Measurements from ENCODE around the gene DDX39B. TPM values are rescaled to one million over a fixed set of nuclear protein-coding genes. Genes with fewer than 3 reads are reported as not detected.
"Not testable (repeated sequence)": the region's sequence is repeated elsewhere in the genome, so short reads cannot be mapped to it uniquely, and the experiment has no call there.

DDX39B gene
- polyA plus RNA-seq, 3 donors, result 509 to 546 (median 538) TPM

- no peak for DNase-seq (ENCODE audit: low read depth in 3 of 3, low spot score in 2 of 3)
These were observed 52.7 kb downstream of the DDX39B start for GRCh38 chr6:31489086-31489485.

DNA sequence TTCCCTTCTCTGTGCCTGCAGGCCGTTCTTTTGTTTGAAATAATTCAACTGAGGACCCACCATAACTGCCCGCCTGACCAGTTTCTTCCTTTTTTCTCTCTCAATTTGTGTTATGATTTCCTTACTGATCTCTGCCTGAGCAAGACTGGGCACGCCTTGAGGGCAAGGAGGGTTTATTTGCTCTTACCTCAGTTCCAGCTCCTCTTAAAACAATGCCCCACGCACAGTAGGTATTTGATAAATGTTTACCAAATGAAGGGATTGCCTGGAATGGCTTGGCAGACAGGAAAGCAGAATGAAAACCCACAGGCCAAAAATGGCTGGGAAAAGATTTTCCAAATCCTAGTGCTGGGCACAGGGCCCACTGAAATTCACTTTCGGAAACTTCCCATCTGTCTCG, 54.1 kb downstream of the DDX39B start:
- not testable (repeated sequence) for DNase-seq (ENCODE audit: low read depth in 3 of 3, low spot score in 2 of 3)

- not testable (repeated sequence) for DNase-seq (ENCODE audit: low read depth in 3 of 3, low spot score in 2 of 3)
These were observed 55.6 kb downstream of the DDX39B start for GRCh38 chr6:31486065-31486837.

DNA sequence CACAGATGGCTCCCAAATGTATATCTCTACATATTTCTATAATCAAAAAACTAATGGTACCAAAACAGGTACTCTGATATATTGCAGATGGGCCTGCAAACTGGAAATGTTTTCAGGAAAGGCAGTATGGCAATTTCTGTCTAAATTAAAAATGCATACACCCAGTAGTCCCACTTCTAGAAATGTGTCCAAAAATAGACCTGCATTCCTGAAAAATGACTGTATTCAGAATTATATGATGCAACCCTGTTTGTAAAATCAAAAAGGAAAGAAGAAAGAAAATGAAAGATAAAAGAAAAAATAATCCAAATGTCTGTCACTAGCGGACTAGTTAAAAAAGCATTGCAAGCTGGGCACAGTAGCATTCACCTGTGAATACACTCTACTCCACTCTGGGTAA, 56.7 kb downstream of the DDX39B start:
- no peak for DNase-seq (ENCODE audit: low read depth in 3 of 3, low spot score in 2 of 3)

DNA sequence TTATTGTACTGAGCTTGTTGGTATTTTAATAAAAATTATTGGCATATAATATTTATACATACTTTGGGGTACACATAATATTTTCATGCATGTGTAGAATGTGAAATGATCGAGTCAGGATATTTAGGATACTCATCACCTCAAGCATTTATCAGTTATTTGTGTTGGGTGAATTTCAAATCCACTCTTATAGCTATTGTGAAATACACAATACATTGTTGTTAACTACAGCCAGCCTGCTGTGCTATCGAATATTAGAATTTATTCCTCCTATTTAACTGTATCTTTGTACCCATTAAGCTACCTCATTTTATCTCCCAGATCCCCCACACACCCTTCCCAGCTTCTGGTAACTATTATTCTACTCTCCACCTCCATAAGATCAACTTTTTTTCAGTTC, 58.4 kb downstream of the DDX39B start:
- DNase-seq (ENCODE audit: low read depth in 3 of 3, low spot score in 2 of 3), result no peak

DNA sequence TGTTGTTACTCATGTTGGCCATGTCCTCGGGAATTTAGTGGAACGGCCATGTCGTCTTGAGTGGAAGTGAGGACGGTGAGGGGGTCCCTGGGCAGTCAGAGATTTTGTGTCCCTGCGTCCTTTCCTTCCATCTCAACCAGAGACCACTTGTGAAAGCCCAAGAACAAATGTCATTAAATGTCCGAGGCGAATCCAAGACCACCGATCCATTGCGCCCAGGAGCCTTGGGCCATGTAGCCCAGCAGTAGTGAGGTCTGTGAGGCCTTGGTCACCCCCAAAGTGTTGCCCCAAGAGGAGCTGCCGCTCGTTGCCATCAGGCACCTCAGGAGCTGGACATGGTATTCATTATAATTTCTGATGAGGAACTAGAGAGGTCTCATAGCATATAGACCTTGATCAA, 61.2 kb downstream of the DDX39B start:
- no peak for DNase-seq (ENCODE audit: low read depth in 3 of 3, low spot score in 2 of 3)

Other genes starting within 250 kb of the DDX39B start
- 100 to 1,000 TPM in 2 of 3 donors, 10 to 100 TPM in 1; 97.2 to 236 (median 160) TPM for gene HLA-B, start 184.8 kb downstream of the DDX39B start, polyA plus RNA-seq (ENCODE audit: insufficient read length in 3 of 3)
- 10 to 100 TPM in 1 of 3 donors, 1 to 10 TPM in 2; 3.4 to 10.5 (median 6.9) TPM for gene MICA, start 138.4 kb downstream of the DDX39B start, polyA plus RNA-seq (ENCODE audit: insufficient read length in 3 of 3)
- 1 to 10 TPM; 1.0 to 1.4 (median 1.2) TPM for gene MICB, start 43.9 kb downstream of the DDX39B start, polyA plus RNA-seq (ENCODE audit: insufficient read length in 3 of 3)
- gene MCCD1, start 13.0 kb downstream of the DDX39B start, polyA plus RNA-seq (ENCODE audit: insufficient read length in 3 of 3), result 10 to 100 TPM; 13.6 to 24.1 (median 17.7) TPM
- gene ATP6V1G2, start 4.6 kb upstream of the DDX39B start, polyA plus RNA-seq (ENCODE audit: insufficient read length in 3 of 3), result 1 to 10 TPM; 5.7 to 7.5 (median 7.3) TPM
- gene NFKBIL1, start 5.6 kb upstream of the DDX39B start, polyA plus RNA-seq (ENCODE audit: insufficient read length in 3 of 3), result 10 to 100 TPM; 17.6 to 19.3 (median 19.1) TPM
- gene LTA, start 30.3 kb upstream of the DDX39B start, polyA plus RNA-seq (ENCODE audit: insufficient read length in 3 of 3), result under 1 TPM; 0.13 to 0.15 (median 0.14) TPM
- under 1 TPM; 0.16 to 0.31 (median 0.19) TPM for gene TNF, start 33.6 kb upstream of the DDX39B start, polyA plus RNA-seq (ENCODE audit: insufficient read length in 3 of 3)
- 1 to 10 TPM in 2 of 3 donors, under 1 TPM in 1; 0.89 to 1.4 (median 1.2) TPM for gene LTB, start 40.4 kb upstream of the DDX39B start, polyA plus RNA-seq (ENCODE audit: insufficient read length in 3 of 3)
- 1 to 10 TPM; 4.9 to 6.5 (median 5.2) TPM for gene LST1, start 44.3 kb upstream of the DDX39B start, polyA plus RNA-seq (ENCODE audit: insufficient read length in 3 of 3)
- under 1 TPM in 1 of 3 donors, not detected in 2; 0.16 TPM for gene NCR3, start 51.0 kb upstream of the DDX39B start, polyA plus RNA-seq (ENCODE audit: insufficient read length in 3 of 3)
- 10 to 100 TPM; 87.4 to 99.7 (median 94.8) TPM for gene AIF1, start 73.2 kb upstream of the DDX39B start, polyA plus RNA-seq (ENCODE audit: insufficient read length in 3 of 3)
- 100 to 1,000 TPM; 131 to 142 (median 140) TPM for gene PRRC2A, start 78.7 kb upstream of the DDX39B start, polyA plus RNA-seq (ENCODE audit: insufficient read length in 3 of 3)
- gene BAG6, start 110.7 kb upstream of the DDX39B start, polyA plus RNA-seq (ENCODE audit: insufficient read length in 3 of 3), result 100 to 1,000 TPM; 212 to 228 (median 226) TPM
- gene APOM, start 113.9 kb upstream of the DDX39B start, polyA plus RNA-seq (ENCODE audit: insufficient read length in 3 of 3), result 100 to 1,000 TPM in 2 of 3 donors, 10 to 100 TPM in 1; 91.6 to 131 (median 120) TPM
- gene C6orf47, start 118.8 kb upstream of the DDX39B start, polyA plus RNA-seq (ENCODE audit: insufficient read length in 3 of 3), result 10 to 100 TPM; 19.4 to 20.7 (median 20.4) TPM
- 10 to 100 TPM; 29.5 to 31.0 (median 30.8) TPM for gene GPANK1, start 123.0 kb upstream of the DDX39B start, polyA plus RNA-seq (ENCODE audit: insufficient read length in 3 of 3)
- 100 to 1,000 TPM; 234 to 239 (median 236) TPM for gene CSNK2B, start 124.1 kb upstream of the DDX39B start, polyA plus RNA-seq (ENCODE audit: insufficient read length in 3 of 3)
- gene LY6G5B, start 128.0 kb upstream of the DDX39B start, polyA plus RNA-seq (ENCODE audit: insufficient read length in 3 of 3), result 10 to 100 TPM; 10.4 to 15.6 (median 12.0) TPM
- gene LY6G5C, start 139.1 kb upstream of the DDX39B start, polyA plus RNA-seq (ENCODE audit: insufficient read length in 3 of 3), result 1 to 10 TPM; 2.4 to 3.2 (median 2.5) TPM
- gene ABHD16A, start 161.3 kb upstream of the DDX39B start, polyA plus RNA-seq (ENCODE audit: insufficient read length in 3 of 3), result 10 to 100 TPM; 54.8 to 57.3 (median 55.2) TPM
- gene LY6G6F, start 164.9 kb upstream of the DDX39B start, polyA plus RNA-seq (ENCODE audit: insufficient read length in 3 of 3), result 1 to 10 TPM in 1 of 3 donors, under 1 TPM in 2; 0.44 to 1.5 (median 0.98) TPM
- gene LY6G6D, start 173.3 kb upstream of the DDX39B start, polyA plus RNA-seq (ENCODE audit: insufficient read length in 3 of 3), result under 1 TPM in 1 of 3 donors, not detected in 2; 0.34 TPM
- gene LY6G6C, start 179.7 kb upstream of the DDX39B start, polyA plus RNA-seq (ENCODE audit: insufficient read length in 3 of 3), result under 1 TPM; 0.18 to 0.28 (median 0.22) TPM
- gene MPIG6B, start 181.4 kb upstream of the DDX39B start, polyA plus RNA-seq (ENCODE audit: insufficient read length in 3 of 3), result 1 to 10 TPM; 1.1 to 2.3 (median 1.4) TPM
- 100 to 1,000 TPM; 157 to 166 (median 162) TPM for gene DDAH2, start 187.3 kb upstream of the DDX39B start, polyA plus RNA-seq (ENCODE audit: insufficient read length in 3 of 3)
- gene CLIC1, start 194.5 kb upstream of the DDX39B start, polyA plus RNA-seq (ENCODE audit: insufficient read length in 3 of 3), result 100 to 1,000 TPM; 313 to 334 (median 325) TPM
- gene MSH5, start 198.0 kb upstream of the DDX39B start, polyA plus RNA-seq (ENCODE audit: insufficient read length in 3 of 3), result 10 to 100 TPM; 13.8 to 16.7 (median 15.3) TPM
- 1 to 10 TPM; 2.1 to 7.4 (median 6.0) TPM for gene SAPCD1, start 220.7 kb upstream of the DDX39B start, polyA plus RNA-seq (ENCODE audit: insufficient read length in 3 of 3)
- gene VWA7, start 235.3 kb upstream of the DDX39B start, polyA plus RNA-seq (ENCODE audit: insufficient read length in 3 of 3), result 1 to 10 TPM; 6.8 to 9.4 (median 8.5) TPM